K562 (cell line): ENCODE measurements around the gene C12orf43. TPM values are rescaled to one million over a fixed set of nuclear protein-coding genes. Genes with fewer than 3 reads are reported as not detected.

Source experiments
- ATAC-seq: fragments of 200-7000 bp; cut with Tn5 transposase; 3 replicates; pipeline ENCODE4 v1.9.1; 2020; ENCODE audit warnings: moderate library complexity
- BruUV-seq: library from RNA; stranded (reverse); fragments of 400-500 nt; replicated peaks from 2 replicates; lab custom pipeline; 2021; lab: Mats Ljungman, UMichigan
- CTCF ChIA-PET: fragments of 300-600 bp; formaldehyde crosslinking; extraction: SDS; loops from one replicate; lab custom pipeline; 2021; ENCODE audit warnings: low intra/inter-chr PET ratio; lab: Yijun Ruan, JAX
- POLR2A ChIA-PET: fragments of 300-600, 350-650 bp; sonication (Branson Sonifier 250); formaldehyde crosslinking; extraction: SDS; loops from one replicate; lab custom pipeline; 2021; ENCODE audit warnings: antibody characterized with exemption, inconsistent platforms; lab: Yijun Ruan, JAX
- DNase-seq, 4 experiments: peaks; one replicate each; pipeline versions ENCODE4 v3.0.0 to v3.0.0-alpha.2; 2011 to 2018; ENCODE audit warnings: low spot score in 3 of 4, mixed read lengths in 3 of 4; ENCODE audit errors: extremely low read depth in 1 of 4
- FAIRE-seq: peaks from 2 replicates; lab custom pipeline; 2011; peaks lifted over from hg19 to GRCh38; lab: Jason Lieb, UNC
- H2AFZ ChIP-seq: 2 replicates; pipeline ENCODE4 v1.6.0; 2011; ENCODE audit warnings: low read depth, low read length, control low read depth, inconsistent platforms
- H3K27ac ChIP-seq: fragments of 200-600 bp; 3 replicates; pipeline ENCODE4 v1.8.0; 2011; ENCODE audit warnings: low read depth, mild to moderate bottlenecking, control low read depth, inconsistent platforms, low read length, moderate library complexity, mixed read lengths; ENCODE audit errors: extremely low read depth
- H3K27me3 ChIP-seq, 2 experiments: fragments of 300-600 bp in 1 of 2; 2 replicates in 1 of 2; 3 replicates in 1 of 2; pipeline versions ENCODE4 v1.6.0 to v1.8.0; 2011; ENCODE audit warnings: inconsistent platforms in 2 of 2, low read length in 2 of 2, mild to moderate bottlenecking in 1 of 2, mixed read lengths in 1 of 2, moderate library complexity in 1 of 2; ENCODE audit not compliant: control insufficient read depth in 2 of 2, insufficient read depth in 2 of 2
- H3K36me3 ChIP-seq: fragments of 300-600 bp; 3 replicates; pipeline ENCODE4 v1.8.0; 2011; ENCODE audit warnings: mild to moderate bottlenecking, low read length, inconsistent platforms; ENCODE audit not compliant: control insufficient read depth, insufficient read depth
- H3K4me1 ChIP-seq, 2 experiments: fragments of 200-600 bp in 1 of 2; replicated peaks in 1 of 2; 2 replicates in 1 of 2; 3 replicates in 1 of 2; pipeline versions ENCODE4 v1.5.1 to v1.8.0; 2011; ENCODE audit warnings: inconsistent platforms in 2 of 2, low read length in 2 of 2, mild to moderate bottlenecking in 1 of 2, mixed read lengths in 1 of 2, moderate library complexity in 1 of 2; ENCODE audit not compliant: control insufficient read depth in 2 of 2, insufficient read depth in 2 of 2
- H3K4me2 ChIP-seq: 2 replicates; pipeline ENCODE4 v1.6.1; 2011; ENCODE audit warnings: low read length, control low read depth, inconsistent platforms, mixed read lengths; ENCODE audit not compliant: insufficient read depth
- H3K4me3 ChIP-seq: fragments of 200-600 bp; sonication (generic), shearing (Covaris generic); 2 replicates; pipeline ENCODE4 v1.5.1; 2016; ENCODE audit warnings: control low read depth, inconsistent platforms
- H3K79me2 ChIP-seq: fragments of 200-600 bp; 3 replicates; pipeline ENCODE4 v1.8.0; 2011; ENCODE audit warnings: low read length, inconsistent platforms; ENCODE audit not compliant: control insufficient read depth, insufficient read depth
- H3K9ac ChIP-seq, 2 experiments: 2 replicates each; pipeline versions ENCODE4 v1.6.0 to v1.6.1; 2011; ENCODE audit warnings: low read depth in 2 of 2, low read length in 2 of 2, control low read depth in 1 of 2, inconsistent platforms in 1 of 2, mild to moderate bottlenecking in 1 of 2, mixed read lengths in 1 of 2; ENCODE audit not compliant: insufficient read depth in 1 of 2
- H3K9me1 ChIP-seq: one replicate; pipeline ENCODE4 v1.6.0; 2011; ENCODE audit warnings: inconsistent platforms, mild to moderate bottlenecking, low read length, moderate library complexity; ENCODE audit not compliant: control insufficient read depth, insufficient read depth
- H3K9me3 ChIP-seq: replicated peaks from 2 replicates; pipeline ENCODE4 v1.5.1; 2011; ENCODE audit warnings: low read depth, low read length, inconsistent platforms; ENCODE audit not compliant: control insufficient read depth, insufficient read depth
- H4K20me1 ChIP-seq: replicated peaks from 2 replicates; pipeline ENCODE4 v1.6.1; 2011; ENCODE audit warnings: low read length, inconsistent platforms, mixed read lengths; ENCODE audit not compliant: control insufficient read depth, insufficient read depth
- ATF4 ChIP-seq: fragments of 450-650 bp; formaldehyde crosslinking; IDR thresholded peaks from 2 replicates; pipeline ENCODE4 v1.4.0; 2022; ENCODE audit warnings: mild to moderate bottlenecking, moderate library complexity
- BCOR ChIP-seq: fragments of 450-650 bp; IDR thresholded peaks from 2 replicates; pipeline ENCODE4 v1.6.1; 2016
- CREM ChIP-seq: IDR thresholded peaks from 2 replicates; pipeline ENCODE4 v1.6.1; 2014; ENCODE audit warnings: antibody characterized with exemption, low read depth
- E2F4 ChIP-seq: sonication (generic); formaldehyde crosslinking; IDR thresholded peaks from 2 replicates; pipeline ENCODE4 v1.8.0; 2022; ENCODE audit warnings: mild to moderate bottlenecking, low read depth, missing genetic modification reagents
- FOXJ3 ChIP-seq: sonication (generic); formaldehyde crosslinking; IDR thresholded peaks from 2 replicates; pipeline ENCODE4 v1.4.0; 2020; ENCODE audit warnings: mild to moderate bottlenecking, missing genetic modification reagents
- GTF3C2 ChIP-seq: IDR thresholded peaks from 3 replicates; pipeline ENCODE4 v1.6.1; 2011; ENCODE audit warnings: borderline replicate concordance, mild to moderate bottlenecking, moderate library complexity; ENCODE audit not compliant: insufficient read length; ENCODE audit errors: extremely low read depth
- IFI16 ChIP-seq: fragments of 250-450 bp; sonication (Bioruptor Pico); IDR thresholded peaks from 2 replicates; pipeline ENCODE4 v2.1.2; 2022; ENCODE audit warnings: mild to moderate bottlenecking, inconsistent platforms
- MCM5 ChIP-seq: fragments of 450-650 bp; IDR thresholded peaks from 2 replicates; pipeline ENCODE4 v1.6.1; 2016; ENCODE audit warnings: low read depth
- MEIS2 ChIP-seq: fragments of 450-650 bp; IDR thresholded peaks from 2 replicates; pipeline ENCODE4 v1.6.1; 2014; ENCODE audit warnings: mild to moderate bottlenecking; ENCODE audit not compliant: partially characterized antibody
- MYBL2 ChIP-seq, 2 experiments: fragments of 450-650 bp in 1 of 2; sonication (generic) in 1 of 2; formaldehyde crosslinking in 1 of 2; IDR thresholded peaks; 2 replicates each; pipeline versions ENCODE4 v1.6.1 to v1.8.1; 2017 to 2022; ENCODE audit warnings: borderline replicate concordance in 1 of 2, inconsistent platforms in 1 of 2, low read depth in 1 of 2, mild to moderate bottlenecking in 1 of 2, missing genetic modification reagents in 1 of 2, moderate library complexity in 1 of 2
- NR4A1 ChIP-seq, 2 experiments: fragments of 250-450 bp in 1 of 2; fragments of 450-650 bp in 1 of 2; sonication (Bioruptor Pico) in 1 of 2; IDR thresholded peaks; 2 replicates each; pipeline versions ENCODE4 v1.4.0 to v1.6.1; 2016 to 2020; ENCODE audit warnings: mild to moderate bottlenecking in 2 of 2, missing compliant biosample characterization in 1 of 2, missing genetic modification characterization in 1 of 2, moderate library complexity in 1 of 2
- PRPF4 ChIP-seq: fragments of 200-400 bp; formaldehyde crosslinking; IDR thresholded peaks from one replicate; pipeline ENCODE4 v1.6.1; 2017; ENCODE audit warnings: low read length, low read depth, mild to moderate bottlenecking; ENCODE audit not compliant: insufficient read depth, poor library complexity, severe bottlenecking
- ZBTB1 ChIP-seq: sonication (generic); formaldehyde crosslinking; IDR thresholded peaks from 2 replicates; pipeline ENCODE4 v1.8.1; 2023; ENCODE audit warnings: missing genetic modification reagents, low read depth, mild to moderate bottlenecking, borderline replicate concordance
- ZNF24 ChIP-seq: fragments of 450-650 bp; IDR thresholded peaks from 2 replicates; pipeline ENCODE4 v1.6.1; 2016
- ZNF445 ChIP-seq: fragments of 250-450 bp; sonication (Bioruptor Pico); IDR thresholded peaks from 2 replicates; pipeline ENCODE4 v1.4.0; 2020; ENCODE audit warnings: low read depth, mild to moderate bottlenecking, moderate library complexity
- ZNF57 ChIP-seq: fragments of 450-650 bp; formaldehyde crosslinking; IDR thresholded peaks from 2 replicates; pipeline ENCODE4 v1.4.0; 2020; ENCODE audit warnings: mild to moderate bottlenecking, moderate library complexity
- WGBS: fragments of 100-300 bp; shearing (Covaris generic); methylation state at CpG from one replicate; pipeline ENCODE4 v1.1.6; 2016; ENCODE audit warnings: low coverage, mixed read lengths; ENCODE audit not compliant: insufficient coverage; ENCODE audit errors: missing lambda C conversion rate; 5-methylcytosine and 5-hydroxymethylcytosine counted together
- in situ Hi-C: fragments of 300-500 bp; cut with MboI; formaldehyde crosslinking; loops from 4 replicates; pipeline ENCODE4 v1.15.0; 2018; ENCODE audit warnings: inconsistent platforms, mixed read lengths
- intact Hi-C: fragments of 100-400 bp; cut with micrococcal nuclease; formaldehyde crosslinking; loops from 2 replicates; pipeline ENCODE4 v1.14.2; 2022
- polyA plus RNA-seq, 8 experiments: library from polyadenylated mRNA; depleted of rRNA in 4 of 8; stranded (reverse) in 5 of 8; unstranded in 3 of 8; fragments of >200 nt; fragmentation: Nextera tagmentation in 2 of 8; fragmentation: Illumina TruSeq in 1 of 8; extraction: Ambion mirVana in 2 of 8; extraction: Trizol in 1 of 8; gene quantifications; 2 replicates each; pipeline versions ENCODE4 v1.2.1 to v1.2.3, GENCODE V29; 2011 to 2014; ENCODE audit warnings: inconsistent platforms in 1 of 8, missing spikeins in 1 of 8
- total RNA-seq, 7 experiments: library from RNA; depleted of rRNA in 6 of 7; stranded (reverse); fragments of >200 nt in 6 of 7; fragmentation: Illumina TruSeq in 2 of 7; extraction: Trizol in 2 of 7; gene quantifications; 2 replicates each; pipeline versions ENCODE4 v1.2.1 to v1.2.3, GENCODE V29; 2011 to 2021; ENCODE audit warnings: low replicate concordance in 1 of 7

The C12orf43 gene
- total and polyA plus RNA-seq, 9 of the 15 experiments (the other 6 are each of a cell fraction or from before 2014, with no cell fraction given), result 4.3 to 22.2 (median 16.8) TPM

GRCh38 chr12:121004253-121004815 is 12.0 kb downstream of the C12orf43 start:
- intact Hi-C loops, result loop anchor here (2.0 to 10.0 kb wide), 2 partner anchors 50 to 210 kb away; partner anchors contain the start of gene P2RX4
- ChIA-PET CTCF (interaction anchor here (0.7 to 0.9 kb wide), 2 partner anchors 106 to 293 kb away, joined by 3 read pairs; no protein-coding TSS in a partner anchor), POLR2A (interaction anchor here (0.6 to 1.0 kb wide), 3 partner anchors 9 to 355 kb away, joined by 3 to 4 read pairs (median 3); no protein-coding TSS in a partner anchor)
- in situ Hi-C loops, result no loop called here
- no peak overlapping the region for H3K4me2 ChIP-seq
- H3K9me3 ChIP-seq, result no peaks in the 10 kb centered on the region
- 82% methylated on average over 12 of the region's 16 CpGs for WGBS
- H4K20me1 ChIP-seq, result no peaks in the 10 kb centered on the region; the same call in 1 of the 2 replicates
- peaks cover 0 to 4% of the 10 kb centered on the region in 2 experiments; a peak in 2 of 5 replicates for H3K4me1 ChIP-seq
- no peaks in the 10 kb centered on the region for H3K79me2 ChIP-seq
- H3K27me3 ChIP-seq, result no peaks in the 10 kb centered on the region
- H3K9ac ChIP-seq, result no peak overlapping the region
- no peak for FAIRE-seq
- no peak for ATAC-seq
- peaks cover 49% of the 10 kb centered on the region; the same call in 2 of the 3 replicates for H3K36me3 ChIP-seq
- H3K4me3 ChIP-seq, result no peak overlapping the region
- no peak overlapping the region for H3K27ac ChIP-seq
- H2AFZ ChIP-seq, result no peak overlapping the region
- BruUV-seq, result no TSS peak
- DNase-seq, result no peak
- H3K9me1 ChIP-seq, result no peaks in the 10 kb centered on the region
- TF ChIP-seq ZNF445 (CRISPR knock-in tag) (no peak), ATF4 (CRISPR knock-in tag) (no peak), NR4A1 (CRISPR knock-in tag; IDR thresholded peaks at IDR 0.05) (no peak), NR4A1 (tag; IDR thresholded peaks at IDR 0.05) (no peak), ZBTB1 (no peak), IFI16 (CRISPR knock-in tag) (no peak), BCOR (no peak), MCM5 (no peak), MEIS2 (no peak), FOXJ3 (no peak), GTF3C2 (no peak), CREM (no peak), MYBL2 (IDR thresholded peaks at IDR 0.05; ENCODE audit: low read depth) (no peak), MYBL2 (CRISPR knock-in tag; IDR thresholded peaks at IDR 0.05; ENCODE audit: borderline replicate concordance) (no peak), ZNF57 (no peak), PRPF4 (no peak), ZNF24 (no peak), E2F4 (CRISPR knock-in tag) (no peak)
